HuH-7 (cell line): Measurements from ENCODE around the gene TMEM14A.
"Not testable (repeated sequence)": the region's sequence is repeated elsewhere in the genome, so short reads cannot be mapped to it uniquely, and the experiment has no call there.

ENCODE experiments used
- DNase-seq: peaks from one replicate; pipeline ENCODE4 v3.0.0; 2011; ENCODE audit warnings: low spot score

TMEM14A gene

DNA sequence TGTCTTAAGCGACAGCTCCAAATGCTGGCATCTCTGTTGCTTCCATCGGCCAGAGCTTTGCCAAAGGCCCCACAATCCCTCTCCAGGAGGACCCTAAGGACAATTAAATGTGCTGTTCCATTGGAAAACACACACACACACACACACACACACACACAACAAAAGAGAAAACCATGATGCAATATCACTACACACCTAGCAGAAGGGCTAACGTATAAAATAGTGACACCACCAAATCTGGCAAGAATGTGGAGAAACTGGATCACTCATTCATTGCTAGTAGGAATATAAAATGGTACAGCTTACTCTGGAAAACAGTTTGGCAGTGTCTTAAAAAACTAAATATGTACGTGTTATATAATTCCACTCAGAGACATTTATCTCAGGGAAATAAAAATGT lies 13.0 kb upstream of the TMEM14A start:
- no peak for DNase-seq

DNA sequence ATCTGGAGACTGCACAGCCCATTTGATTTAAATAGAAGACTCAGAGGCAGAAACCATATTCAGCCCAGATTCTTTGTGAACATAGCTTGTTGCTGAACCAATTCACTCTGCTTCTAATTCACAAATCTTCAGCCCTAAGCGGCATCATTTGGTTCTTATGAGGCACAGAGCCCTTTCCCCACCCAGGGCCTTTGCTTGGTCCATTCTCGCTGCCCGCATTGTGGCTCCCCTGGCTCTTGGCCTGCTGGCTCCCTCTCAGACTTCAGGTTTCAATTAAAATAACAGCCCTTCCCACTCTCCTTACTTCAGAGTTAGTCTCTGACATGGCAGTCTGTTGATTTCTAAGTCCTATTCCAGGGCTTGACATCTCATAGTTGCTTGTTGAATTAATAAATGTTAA lies 9.4 kb upstream of the TMEM14A start:
- no peak for DNase-seq

DNA sequence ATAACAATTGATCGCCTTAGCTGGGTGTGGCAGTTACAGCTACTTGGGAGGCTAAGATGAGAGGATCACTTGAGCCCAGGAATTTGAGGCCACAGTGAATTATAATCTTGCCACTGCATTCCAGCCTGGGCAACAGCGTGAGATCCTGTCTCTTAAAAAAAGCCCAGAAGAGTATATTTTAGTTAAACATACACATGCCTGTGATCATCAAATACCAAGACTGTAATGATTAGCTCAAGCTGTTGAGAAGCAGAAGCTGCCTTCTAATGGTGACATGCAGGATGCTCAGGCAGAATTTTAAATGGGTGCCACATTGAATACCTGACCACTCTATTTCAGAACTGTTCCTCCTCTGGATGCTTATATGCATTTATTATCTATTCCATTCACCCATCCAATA lies 8.9 kb upstream of the TMEM14A start:
- DNase-seq: no peak

DNA sequence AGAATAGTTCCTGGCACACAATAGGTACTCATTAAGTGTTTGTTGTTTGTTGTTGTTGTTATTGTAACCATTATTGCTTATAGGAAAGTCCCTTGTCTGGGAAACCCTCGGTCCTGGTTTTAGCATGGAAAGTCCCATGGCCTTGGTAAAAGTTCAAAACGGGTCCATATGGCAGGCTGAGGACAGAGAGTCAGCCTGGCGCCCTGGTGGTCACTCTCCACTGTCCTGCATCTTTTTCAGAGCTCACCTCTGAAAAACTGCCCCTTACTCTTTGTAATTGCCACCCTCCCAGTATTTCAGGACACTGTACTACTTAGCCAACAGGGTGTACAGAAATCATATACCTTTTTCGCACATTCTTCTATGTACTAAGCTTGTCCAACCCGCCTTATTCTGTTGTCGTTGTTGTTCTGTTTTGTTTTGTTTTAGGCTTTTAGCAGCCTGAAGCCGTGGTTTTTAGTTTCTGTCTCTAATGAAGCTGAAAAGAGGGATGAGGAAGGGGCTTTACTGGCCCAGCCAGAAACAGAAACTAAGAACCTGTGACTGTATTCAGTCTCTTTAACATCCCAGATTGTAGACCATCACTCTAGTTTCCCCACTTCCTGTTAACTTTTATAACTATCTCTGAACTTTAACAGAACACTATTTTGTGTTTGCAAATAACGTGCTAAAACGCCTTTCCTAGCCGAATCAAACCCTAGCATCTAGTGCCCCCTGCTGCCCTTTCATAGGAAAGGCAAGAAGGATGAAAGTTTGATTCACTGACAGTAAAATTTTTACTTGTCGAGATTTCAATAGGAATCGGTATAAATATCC lies 7.6 kb upstream of the TMEM14A start:
- peak; percentile 65 for DNase-seq

DNA sequence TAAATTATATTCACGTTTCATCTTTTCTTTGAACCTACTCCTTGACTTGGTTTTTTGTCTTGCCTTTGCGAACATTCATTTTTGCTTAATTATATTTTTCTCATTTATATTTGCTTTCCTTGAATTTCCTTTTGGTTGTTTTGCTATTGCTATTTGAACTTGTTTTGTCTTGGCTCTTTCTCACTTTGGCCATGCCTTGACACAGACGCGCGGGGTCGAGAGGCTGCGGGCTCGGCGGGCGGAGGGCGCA lies 7.1 kb upstream of the TMEM14A start:
- DNase-seq: no peak

DNA sequence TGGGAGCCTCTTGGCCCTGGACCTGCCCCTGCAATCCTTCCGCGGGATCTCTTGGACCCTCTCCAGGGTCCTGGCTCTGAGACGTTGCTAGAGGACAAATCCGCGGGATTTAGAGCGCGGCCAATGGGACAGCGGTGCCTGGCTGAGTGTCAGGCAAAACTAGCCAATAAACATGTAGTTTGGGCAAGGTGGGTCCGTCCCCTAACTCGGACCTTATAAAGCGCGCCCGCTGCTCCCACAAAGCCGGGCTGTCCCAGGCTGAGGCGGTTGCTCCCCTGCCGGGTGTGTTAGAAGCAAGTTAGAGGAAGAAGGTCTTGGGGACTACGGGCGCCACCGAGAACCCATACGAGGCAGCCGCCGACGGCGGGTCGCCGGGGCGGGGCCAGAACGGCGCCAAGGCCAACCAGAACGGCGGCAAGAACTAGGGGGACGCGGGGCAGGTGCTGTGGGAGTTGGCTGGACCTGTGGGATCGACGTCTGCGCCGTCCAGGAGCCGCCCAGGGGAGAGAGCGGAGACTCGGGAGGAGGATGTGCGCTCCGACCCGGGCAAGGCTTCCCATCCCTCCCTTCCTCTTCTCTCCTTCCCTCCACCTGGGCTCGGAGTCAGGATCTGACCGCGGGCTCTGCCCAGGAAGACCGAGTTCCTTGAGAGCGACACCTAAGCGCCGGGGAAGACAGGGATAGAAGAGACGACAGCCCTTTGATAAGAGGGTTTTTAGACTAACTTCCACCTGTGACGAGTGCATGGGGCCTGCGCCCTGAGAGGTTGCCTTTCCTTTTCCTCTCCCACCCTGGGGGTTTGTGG lies 6.5 kb upstream of the TMEM14A start:
- peak; percentile 95 for DNase-seq

DNA sequence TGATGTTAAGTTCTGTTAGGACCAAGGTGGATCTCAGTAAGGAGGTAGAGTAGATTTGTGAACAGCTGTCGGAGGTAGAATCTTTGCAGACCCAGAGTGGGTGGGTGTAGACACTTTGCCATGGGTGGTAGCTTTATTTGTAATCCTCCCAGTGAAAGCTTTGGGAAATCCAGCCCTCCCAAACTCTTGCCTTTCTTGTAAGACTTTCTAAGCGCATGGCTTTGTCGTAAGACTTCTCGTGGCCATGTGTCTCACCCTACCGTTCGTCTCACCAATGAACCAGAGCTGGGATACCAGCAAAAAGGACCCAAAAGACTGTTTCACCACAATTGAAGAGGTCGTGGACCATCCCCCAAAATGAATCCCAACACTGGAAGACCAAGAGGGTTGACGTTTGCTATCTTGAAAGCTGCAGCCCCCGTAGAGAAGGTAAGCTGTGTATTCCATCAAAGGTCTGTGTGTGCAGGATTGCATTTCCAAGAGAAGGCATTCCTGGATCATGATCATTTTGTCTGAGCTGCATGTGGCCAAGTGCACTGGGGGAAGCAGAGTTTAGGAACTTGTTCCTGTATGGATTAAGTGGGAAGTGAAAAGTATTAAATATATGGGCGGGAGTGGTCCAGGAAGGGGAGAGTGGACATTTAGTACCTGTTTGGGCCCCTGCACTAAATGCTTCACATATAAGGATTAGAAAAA lies 5.8 kb upstream of the TMEM14A start:
- no peak for DNase-seq

DNA sequence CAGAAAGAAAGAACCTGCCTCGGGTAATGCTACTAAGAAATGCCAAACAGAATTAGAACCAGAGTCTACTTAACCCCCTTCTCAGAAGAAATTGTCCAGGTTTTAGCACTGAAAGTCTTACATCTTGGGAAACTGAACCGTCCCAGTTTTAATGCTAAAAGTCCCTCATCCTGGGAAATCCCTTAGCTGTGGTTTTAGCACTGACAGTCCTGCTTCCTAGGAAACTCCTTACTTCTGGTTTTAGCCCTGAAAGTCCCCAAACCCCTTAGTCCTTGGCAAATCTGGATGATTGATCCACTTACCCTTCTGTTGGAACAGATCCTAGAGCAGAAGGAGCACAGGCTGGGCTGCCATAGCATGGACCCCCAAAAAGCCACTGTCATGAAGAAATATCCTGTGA lies 4.8 kb upstream of the TMEM14A start:
- DNase-seq: no peak

DNA sequence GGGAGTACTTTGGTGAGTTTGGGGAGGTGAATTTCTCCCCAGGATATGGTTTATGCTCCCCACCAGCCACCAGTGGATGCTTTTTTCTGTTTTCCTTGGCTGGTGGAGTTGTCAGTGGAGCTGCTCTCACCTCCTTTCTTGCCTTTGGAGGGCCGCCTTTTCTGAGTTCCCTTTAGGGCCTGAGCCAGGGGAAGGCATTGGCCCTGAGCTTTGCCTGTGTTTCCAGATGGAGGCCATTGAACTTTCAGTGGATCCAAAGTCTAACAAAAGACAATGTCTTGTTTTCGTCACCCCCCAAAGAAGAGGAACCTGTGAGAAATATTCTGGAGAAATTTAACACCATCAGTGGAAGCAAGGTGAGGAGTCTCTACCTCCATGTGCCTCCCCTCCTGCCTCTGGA lies 4.4 kb upstream of the TMEM14A start:
- no peak for DNase-seq

DNA sequence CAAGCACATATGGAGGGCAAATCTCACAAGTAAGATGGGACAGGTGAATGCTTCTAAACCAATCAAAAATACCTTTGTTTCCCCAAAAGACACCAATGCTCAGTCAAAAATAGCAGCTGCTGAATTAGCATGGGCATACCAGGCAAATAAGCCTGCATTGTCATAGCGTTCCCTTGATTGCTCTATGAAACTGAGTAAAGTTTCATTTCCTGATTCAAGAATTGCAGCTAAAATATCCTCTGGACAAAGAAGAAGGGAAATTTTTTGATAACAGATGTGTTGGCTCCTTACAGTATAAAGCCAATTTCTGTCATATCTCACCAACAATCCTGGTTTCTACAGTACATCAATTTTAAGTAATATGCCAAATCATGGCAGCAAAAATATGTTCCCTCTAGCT lies 3.3 kb upstream of the TMEM14A start:
- no peak for DNase-seq

DNA sequence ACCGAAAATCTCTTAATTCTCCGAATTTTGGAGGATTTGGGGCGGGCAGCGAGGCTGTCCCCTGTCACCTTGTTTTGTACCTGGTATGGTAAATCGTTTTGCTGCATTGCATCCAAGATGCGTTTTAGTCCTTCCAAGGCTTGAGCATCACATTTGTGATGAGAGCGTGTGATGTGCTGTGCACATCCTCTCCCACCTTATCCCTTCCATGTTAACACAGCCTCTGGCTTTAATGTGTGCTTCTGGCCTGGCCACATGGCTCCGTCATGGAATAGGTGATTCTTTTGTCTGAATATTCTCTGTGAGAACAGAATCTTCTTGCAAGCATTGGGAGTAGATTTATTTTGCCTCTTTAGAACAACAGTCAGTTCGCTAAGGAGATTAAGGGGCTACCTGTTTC lies 763 bp downstream of the TMEM14A start:
- no peak for DNase-seq

DNA sequence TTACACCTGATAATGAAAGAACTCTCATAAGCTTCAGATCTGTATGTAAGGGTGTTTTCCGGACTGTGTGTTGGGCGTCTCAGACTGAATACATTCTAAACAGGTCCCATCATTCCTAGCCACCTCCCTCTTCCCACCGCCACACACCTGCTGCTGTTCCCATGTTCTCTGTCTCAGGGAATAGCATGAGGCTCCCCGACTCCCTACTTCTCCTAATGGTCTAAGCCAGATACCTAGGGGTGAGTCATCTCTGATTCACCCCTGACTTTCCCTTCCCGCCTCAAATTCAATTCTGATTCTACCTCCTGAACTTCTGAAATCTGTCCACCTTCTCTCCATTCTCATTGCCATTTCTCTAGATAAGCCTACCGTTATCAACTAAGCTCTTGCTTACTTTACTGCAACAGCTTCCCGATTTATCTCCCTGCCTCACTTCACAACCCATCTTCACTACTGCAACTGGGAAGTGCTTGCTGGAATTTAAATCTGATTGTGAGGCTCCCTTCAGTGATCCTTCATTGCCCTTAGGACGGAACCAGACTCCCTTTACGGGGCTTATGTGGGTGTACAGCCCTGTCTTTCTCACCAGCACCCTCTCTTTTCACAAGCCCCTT lies 1.6 kb downstream of the TMEM14A start:
- DNase-seq: no peak

DNA sequence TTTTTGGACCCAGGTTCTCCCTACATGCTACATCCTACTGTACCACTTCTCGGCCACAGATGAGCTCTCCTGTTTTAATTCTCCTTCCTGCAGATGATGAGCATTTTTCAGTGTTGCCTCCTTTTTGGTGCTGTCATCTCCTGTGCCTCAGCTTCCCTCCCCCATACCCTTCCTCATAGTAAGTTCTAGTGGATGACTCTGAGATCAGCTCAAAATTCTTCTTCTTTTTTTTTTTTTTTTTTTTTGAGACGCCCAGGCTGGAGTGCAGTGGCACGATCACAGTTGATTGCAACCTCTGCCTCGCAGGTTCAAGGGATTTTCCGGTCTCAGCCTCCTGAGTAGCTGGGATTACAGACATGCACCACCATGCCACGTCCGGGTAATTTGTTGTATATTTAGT lies 3.8 kb downstream of the TMEM14A start:
- no peak for DNase-seq

DNA sequence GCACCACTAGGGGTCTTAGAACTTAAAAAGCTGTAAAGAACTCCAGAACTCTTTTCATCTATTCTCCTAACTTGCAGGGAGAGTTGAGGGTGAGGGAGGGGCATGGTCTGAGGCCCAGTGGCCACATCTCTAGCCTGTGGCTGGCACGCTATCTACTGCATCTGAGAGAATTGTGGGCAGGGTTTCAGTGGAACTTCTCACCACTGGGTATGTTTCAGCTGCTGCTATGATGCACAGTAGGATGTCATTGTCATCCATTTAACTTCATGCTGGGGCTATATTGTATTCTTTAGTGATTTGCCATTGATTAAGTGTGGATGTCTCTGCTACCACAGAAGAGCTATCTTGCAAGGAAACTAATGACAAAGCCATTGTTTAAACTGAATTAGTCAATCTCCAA lies 4.5 kb downstream of the TMEM14A start:
- DNase-seq: no peak

DNA sequence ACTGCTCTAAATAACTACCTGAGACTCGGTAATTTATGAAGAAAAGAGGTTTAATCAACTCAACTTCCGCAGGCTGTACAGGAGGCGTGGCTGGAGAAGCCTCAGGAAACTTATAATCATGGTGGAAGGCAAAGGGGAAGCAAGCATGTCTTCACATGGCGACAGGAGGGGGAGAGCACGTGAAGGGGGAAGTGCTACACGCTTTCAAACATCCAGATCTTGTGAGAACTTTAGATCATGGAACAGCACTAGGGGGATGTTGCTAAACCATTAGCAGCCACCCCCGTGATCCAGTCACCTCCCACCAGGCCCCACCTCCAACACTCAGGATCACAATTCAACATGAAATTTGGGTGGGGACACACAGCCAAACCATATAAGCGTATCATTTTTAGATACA lies 5.7 kb downstream of the TMEM14A start:
- not testable (repeated sequence) for DNase-seq

DNA sequence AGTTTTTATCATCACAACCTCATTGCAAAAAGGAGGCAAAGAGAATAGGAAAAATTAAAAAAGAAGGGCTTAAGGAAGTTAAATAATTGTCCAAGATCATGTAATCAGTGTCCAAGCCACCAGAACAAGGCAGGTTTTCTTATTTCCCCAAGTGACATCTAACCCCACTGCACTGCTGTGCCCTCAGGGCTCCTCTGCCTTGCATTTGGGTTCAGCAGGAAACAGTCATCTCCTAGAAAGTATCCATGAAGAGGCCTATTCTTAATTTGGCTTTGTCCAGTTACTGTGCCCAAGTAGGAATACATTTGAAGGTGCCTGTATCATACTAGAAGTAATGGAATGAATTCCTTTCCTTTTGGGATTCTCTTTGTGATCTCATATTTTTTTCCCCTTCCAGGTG lies 10.5 kb downstream of the TMEM14A start:
- no peak for DNase-seq

DNA sequence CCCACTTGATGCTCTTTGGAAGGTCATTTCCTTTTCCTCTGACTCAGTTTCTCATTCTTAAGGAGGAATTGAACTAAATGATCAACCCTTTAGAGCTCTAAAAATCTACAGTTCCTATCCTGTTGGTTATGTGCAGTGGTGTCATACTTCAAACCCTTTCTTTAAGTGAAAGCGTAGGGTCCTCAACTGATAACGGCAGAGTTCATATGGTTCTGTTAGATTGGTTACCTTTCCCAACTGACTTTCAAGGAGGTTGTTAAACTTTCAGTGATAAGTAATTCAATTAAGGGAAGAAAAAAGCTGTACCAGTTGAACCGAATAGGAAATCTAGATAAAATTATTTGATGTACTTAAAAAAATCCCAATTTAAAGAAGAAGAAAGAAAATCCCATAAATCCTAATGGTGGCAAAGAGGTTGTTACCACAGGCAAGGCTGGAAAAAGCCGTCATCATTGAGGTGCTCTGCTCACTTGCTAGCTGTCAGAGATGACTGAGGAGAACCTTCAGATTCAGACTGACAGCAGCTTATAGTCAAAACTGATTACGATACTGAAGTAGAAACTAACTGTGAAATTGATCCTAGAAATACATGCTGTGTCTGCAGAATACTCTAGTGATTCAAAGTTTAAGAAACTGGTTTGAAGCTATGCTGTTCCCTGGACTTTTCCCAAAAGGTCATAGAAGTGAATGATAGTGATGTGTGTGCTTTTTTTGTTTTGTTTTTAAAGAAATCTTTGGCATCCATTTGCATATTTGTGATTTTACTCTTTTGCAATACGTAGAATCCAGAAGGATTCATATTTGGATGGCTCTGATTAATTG lies 16.2 kb downstream of the TMEM14A start:
- DNase-seq: no peak

DNA sequence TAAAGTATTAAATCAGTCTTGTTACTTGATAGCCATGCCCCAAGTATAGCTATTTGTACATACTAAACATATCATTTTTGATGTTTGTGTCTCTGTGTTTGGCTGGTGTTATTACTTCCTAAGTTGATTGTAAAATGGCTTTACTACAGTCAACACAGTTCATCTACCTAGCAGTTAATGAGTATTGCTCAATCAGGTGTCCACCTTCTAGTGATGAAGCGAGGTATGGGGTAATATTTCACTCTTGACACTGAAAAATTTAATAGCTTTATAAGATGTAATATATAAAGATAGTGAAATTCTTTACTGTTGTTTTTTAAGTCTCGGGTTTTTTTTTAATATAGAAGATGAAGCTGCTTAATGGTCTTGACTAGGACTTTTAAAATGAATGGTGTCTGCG lies 18.9 kb downstream of the TMEM14A start:
- DNase-seq: no peak

DNA sequence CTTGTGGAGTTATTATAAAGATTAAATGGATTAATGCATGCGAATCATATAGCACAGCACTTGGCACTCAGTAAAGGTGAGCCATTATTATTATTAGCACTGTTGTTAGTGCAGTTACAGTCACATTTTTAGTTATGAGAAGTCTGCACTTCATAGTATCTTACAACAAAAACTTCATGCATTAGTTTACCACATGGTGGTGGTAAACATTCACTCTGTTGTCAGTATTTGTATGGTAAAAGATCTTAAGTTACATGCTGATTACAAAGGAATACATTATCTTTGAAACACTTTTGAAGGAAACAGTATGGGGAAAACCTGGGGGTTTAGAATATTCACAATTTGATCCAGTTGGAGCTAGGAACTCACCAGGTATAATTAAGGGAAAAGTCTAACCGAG lies 20.8 kb downstream of the TMEM14A start:
- DNase-seq: no peak

DNA sequence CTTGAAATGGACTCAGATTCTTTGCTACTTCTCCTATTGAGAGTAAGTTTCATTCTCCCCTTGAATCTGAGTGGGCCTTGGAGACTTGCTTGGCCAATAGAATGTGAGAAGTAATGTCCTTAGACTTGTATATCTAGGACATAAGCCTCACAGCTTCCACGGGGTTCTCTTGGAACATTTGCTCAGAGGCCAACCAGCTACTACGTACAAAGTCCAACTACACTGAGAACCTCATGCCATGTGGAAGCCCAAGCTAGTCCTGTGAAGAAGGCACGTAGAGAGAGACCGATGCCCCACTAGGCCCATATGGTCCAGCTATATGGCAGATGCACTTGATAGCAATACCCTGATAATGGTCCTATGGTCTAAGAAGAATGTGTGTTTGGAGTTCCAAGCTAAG lies 22.9 kb downstream of the TMEM14A start:
- no peak for DNase-seq

DNA sequence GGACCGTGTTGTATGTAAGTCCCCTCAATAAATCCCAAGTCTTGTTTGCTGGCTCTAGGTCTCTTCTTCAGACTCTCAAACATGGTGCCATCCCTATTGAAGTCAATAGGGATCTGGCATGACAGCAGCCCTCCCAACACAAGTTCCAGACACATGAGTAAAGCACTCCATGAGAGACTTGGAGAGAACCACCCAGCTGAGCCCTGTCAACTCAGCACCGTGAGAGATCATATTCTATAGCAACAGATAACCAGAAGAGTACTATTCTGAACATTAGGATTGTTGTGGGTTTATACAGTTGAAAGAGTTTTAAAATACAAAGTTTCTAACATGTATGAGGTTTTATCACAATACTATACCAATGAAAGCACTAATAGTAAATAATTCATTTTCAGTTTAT lies 23.5 kb downstream of the TMEM14A start:
- no peak for DNase-seq

DNA sequence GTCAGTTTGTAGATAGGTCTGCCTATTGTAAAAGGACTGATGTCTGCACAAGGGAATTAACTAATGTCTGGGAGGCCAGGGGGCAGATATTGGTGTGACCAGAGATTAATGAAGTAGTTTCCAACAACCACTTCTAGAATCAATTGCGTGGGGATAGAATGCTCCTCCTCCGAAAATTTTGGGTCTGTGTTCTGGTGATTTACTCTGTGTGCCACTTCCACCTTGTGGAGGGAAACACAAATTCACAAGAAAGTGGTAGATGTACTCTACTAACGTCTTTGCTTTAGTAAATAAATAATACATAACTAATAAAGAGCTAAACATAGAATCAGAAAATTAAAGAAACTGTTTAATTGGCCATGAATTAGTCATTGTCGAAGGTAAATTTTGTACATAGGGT lies 25.5 kb downstream of the TMEM14A start:
- DNase-seq: no peak
